H9 (cell line): ENCODE measurements around the gene LAMC1. TPM values are rescaled to one million over a fixed set of nuclear protein-coding genes. Genes with fewer than 3 reads are reported as not detected.

Experiments used
- DNase-seq: peaks from one replicate; pipeline ENCODE4 v3.0.0-alpha.2; 2017
- H2AFZ ChIP-seq: one replicate; pipeline ENCODE4 v1.6.1; 2013; ENCODE audit warnings: mild to moderate bottlenecking, low read length, control low read depth, moderate library complexity
- H2AK5ac ChIP-seq: 2 replicates; pipeline ENCODE4 v1.6.1; 2013; ENCODE audit warnings: low read length, control low read depth, mixed read lengths; ENCODE audit not compliant: insufficient read length
- H2BK120ac ChIP-seq: one replicate; pipeline ENCODE4 v1.6.1; 2013; ENCODE audit warnings: low read depth, mild to moderate bottlenecking, low read length, control low read depth, inconsistent platforms; ENCODE audit not compliant: poor library complexity, severe bottlenecking
- H2BK12ac ChIP-seq: 2 replicates; pipeline ENCODE4 v1.6.1; 2013; ENCODE audit warnings: low read length, control low read depth, mixed read lengths, low read depth; ENCODE audit not compliant: insufficient read length
- H2BK15ac ChIP-seq: 2 replicates; pipeline ENCODE4 v1.6.1; 2013; ENCODE audit warnings: low read depth, low read length, control low read depth
- H2BK20ac ChIP-seq: one replicate; pipeline ENCODE4 v1.6.1; 2013; ENCODE audit warnings: low read depth, mild to moderate bottlenecking, low read length, control low read depth, inconsistent platforms; ENCODE audit not compliant: poor library complexity, severe bottlenecking
- H2BK5ac ChIP-seq: 2 replicates; pipeline ENCODE4 v1.6.1; 2013; ENCODE audit warnings: low read length, control low read depth, mixed read lengths; ENCODE audit not compliant: insufficient read length
- H3K14ac ChIP-seq: 2 replicates; pipeline ENCODE4 v1.6.1; 2013; ENCODE audit warnings: low read length, control low read depth; ENCODE audit not compliant: insufficient read depth
- H3K18ac ChIP-seq: 2 replicates; pipeline ENCODE4 v1.6.1; 2013; ENCODE audit warnings: low read depth, mild to moderate bottlenecking, mixed read lengths, low read length, control low read depth; ENCODE audit not compliant: insufficient read length
- H3K23ac ChIP-seq: 2 replicates; pipeline ENCODE4 v1.6.1; 2013; ENCODE audit warnings: low read length, control low read depth, mixed read lengths, low read depth; ENCODE audit not compliant: insufficient read length
- H3K23me2 ChIP-seq: 2 replicates; pipeline ENCODE4 v1.6.1; 2013; ENCODE audit warnings: low read depth, mild to moderate bottlenecking, mixed read lengths, low read length, control low read depth; ENCODE audit not compliant: insufficient read length, poor library complexity, severe bottlenecking
- H3K27ac ChIP-seq: 2 replicates; pipeline ENCODE4 v1.5.1; 2013; ENCODE audit warnings: low read length, control low read depth, mixed read lengths, low read depth; ENCODE audit not compliant: insufficient read length
- H3K27me3 ChIP-seq: 2 replicates; pipeline ENCODE4 v1.6.1; 2013; ENCODE audit warnings: low read length, control low read depth, inconsistent platforms; ENCODE audit not compliant: insufficient read depth
- H3K4ac ChIP-seq: 2 replicates; pipeline ENCODE4 v1.6.1; 2013; ENCODE audit warnings: low read depth, mild to moderate bottlenecking, control low read depth, inconsistent platforms, low read length, moderate library complexity
- H3K4me1 ChIP-seq: 2 replicates; pipeline ENCODE4 v1.6.1; 2013; ENCODE audit warnings: low read length, control low read depth, inconsistent platforms; ENCODE audit not compliant: insufficient read depth
- H3K4me2 ChIP-seq: 2 replicates; pipeline ENCODE4 v1.6.1; 2013; ENCODE audit warnings: low read length, control low read depth, mixed read lengths; ENCODE audit not compliant: insufficient read length, insufficient read depth
- H3K56ac ChIP-seq: 2 replicates; pipeline ENCODE4 v1.6.1; 2013; ENCODE audit warnings: low read depth, mild to moderate bottlenecking, mixed read lengths, low read length, control low read depth; ENCODE audit not compliant: insufficient read length
- H3K79me1 ChIP-seq: 2 replicates; pipeline ENCODE4 v1.6.1; 2013; ENCODE audit warnings: low read depth, mild to moderate bottlenecking, moderate library complexity, low read length, control low read depth, inconsistent platforms; ENCODE audit not compliant: insufficient read depth, poor library complexity, severe bottlenecking
- H3K79me2 ChIP-seq: 2 replicates; pipeline ENCODE4 v1.6.1; 2013; ENCODE audit warnings: low read length, control low read depth, inconsistent platforms; ENCODE audit not compliant: insufficient read depth
- H3K9ac ChIP-seq: 2 replicates; pipeline ENCODE4 v1.6.1; 2013; ENCODE audit warnings: low read length, control low read depth, mixed read lengths; ENCODE audit not compliant: insufficient read length; ENCODE audit errors: extremely low read depth
- H3K9me3 ChIP-seq: one replicate; pipeline ENCODE4 v1.6.1; 2013; ENCODE audit warnings: low read depth, low read length, inconsistent platforms; ENCODE audit not compliant: control insufficient read depth
- H3T11ph ChIP-seq: one replicate; pipeline ENCODE4 v1.6.1; 2013; ENCODE audit warnings: mild to moderate bottlenecking, low read length, control low read depth, inconsistent platforms
- H4K20me1 ChIP-seq: one replicate; pipeline ENCODE4 v1.6.1; 2013; ENCODE audit not compliant: control insufficient read depth, insufficient read length, insufficient read depth
- H4K5ac ChIP-seq: 2 replicates; pipeline ENCODE4 v1.6.1; 2013; ENCODE audit warnings: low read depth, mild to moderate bottlenecking, mixed read lengths, low read length, control low read depth; ENCODE audit not compliant: insufficient read length
- H4K8ac ChIP-seq: replicated peaks from 2 replicates; pipeline ENCODE4 v1.6.1; 2013; ENCODE audit warnings: low read length, control low read depth, mixed read lengths, low read depth; ENCODE audit not compliant: insufficient read length
- H4K91ac ChIP-seq: 2 replicates; pipeline ENCODE4 v1.6.1; 2013; ENCODE audit warnings: low read depth, mild to moderate bottlenecking, moderate library complexity, mixed read lengths, low read length, control low read depth; ENCODE audit not compliant: insufficient read length
- H3K27ac Mint-ChIP-seq, 3 experiments: 2 replicates in 2 of 3; 3 replicates in 1 of 3; pipeline ENCODE4 v1.8.0; 2020 to 2021; ENCODE audit warnings: mixed read lengths in 3 of 3, mild to moderate bottlenecking in 1 of 3, moderate library complexity in 1 of 3
- H3K27me3 Mint-ChIP-seq: 2 replicates; pipeline ENCODE4 v1.8.0; 2021; ENCODE audit warnings: low read depth, mild to moderate bottlenecking, moderate library complexity, mixed read lengths
- H3K36me3 Mint-ChIP-seq, 3 experiments: 2 replicates in 2 of 3; 3 replicates in 1 of 3; pipeline ENCODE4 v1.8.0; 2020 to 2021; ENCODE audit warnings: low read depth in 3 of 3, mixed read lengths in 3 of 3; ENCODE audit not compliant: insufficient read depth in 1 of 3
- H3K4me1 Mint-ChIP-seq, 2 experiments: 2 replicates each; pipeline ENCODE4 v1.8.0; 2020; ENCODE audit warnings: mixed read lengths in 2 of 2
- H3K4me3 Mint-ChIP-seq, 2 experiments: 2 replicates in 1 of 2; 3 replicates in 1 of 2; pipeline ENCODE4 v1.8.0; 2020 to 2021; ENCODE audit warnings: mild to moderate bottlenecking in 2 of 2, mixed read lengths in 2 of 2, moderate library complexity in 1 of 2
- H3K9me3 Mint-ChIP-seq, 2 experiments: 2 replicates in 1 of 2; 3 replicates in 1 of 2; pipeline ENCODE4 v1.8.0; 2020; ENCODE audit warnings: mild to moderate bottlenecking in 2 of 2, mixed read lengths in 2 of 2, moderate library complexity in 1 of 2
- CTCF ChIP-seq: fragments of 200-600 bp; sonication (generic); conservative IDR thresholded peaks from 3 replicates; pipeline ENCODE4 v1.8.0; 2021; ENCODE audit warnings: antibody characterized with exemption, mild to moderate bottlenecking
- WGBS: extraction: QIAGEN DNeasy Blood & Tissue Kit; methylation state at CpG from one replicate; pipeline ENCODE4 v1.1.7; 2013; ENCODE audit warnings: missing lambda C conversion rate, low lambda C conversion rate, mixed read lengths; ENCODE audit not compliant: insufficient read length; ENCODE audit errors: extremely low coverage; 5-methylcytosine and 5-hydroxymethylcytosine counted together
- total RNA-seq: library from RNA; stranded (reverse); gene quantifications from 2 replicates; pipeline ENCODE4 v1.2.1, GENCODE V29; 2021

Gene LAMC1
- total RNA-seq, 1 experiment from 2014 or later: 96.2 TPM

- H3K9me3 ChIP-seq: no peaks in the 10 kb centered on the region
- H3K56ac ChIP-seq: no peak overlapping the region
- H3K27me3 Mint-ChIP-seq: no peaks in the 10 kb centered on the region
- H3K79me2 ChIP-seq: no peaks in the 10 kb centered on the region
- no peak for TF ChIP-seq CTCF
- H3K4me1 Mint-ChIP-seq: no peaks in the 10 kb centered on the region
- H3K4me1 ChIP-seq: no peaks in the 10 kb centered on the region
- no peak overlapping the region; a peak in 1 of 7 replicates for H3K27ac Mint-ChIP-seq
- H4K20me1 ChIP-seq: no peaks in the 10 kb centered on the region
- H3K27me3 ChIP-seq: no peaks in the 10 kb centered on the region
- H2BK20ac ChIP-seq: no peak overlapping the region
- no peaks in the 10 kb centered on the region for H3K79me1 ChIP-seq
- no peak overlapping the region for H2BK5ac ChIP-seq
- H4K8ac ChIP-seq: no peak overlapping the region
- no peak overlapping the region for H2BK120ac ChIP-seq
- peaks cover 0 to 3% (median 0%) of the 10 kb centered on the region in 3 experiments; a peak in 1 of 7 replicates for H3K36me3 Mint-ChIP-seq
- H3K23me2 ChIP-seq: no peaks in the 10 kb centered on the region
- H3K4ac ChIP-seq: no peak overlapping the region
- H2BK12ac ChIP-seq: no peak overlapping the region
- no peak overlapping the region for H2AK5ac ChIP-seq
- no peak overlapping the region for H4K91ac ChIP-seq
- no peak overlapping the region for H3K23ac ChIP-seq
- H2BK15ac ChIP-seq: no peak overlapping the region
- H3K27ac ChIP-seq: no peak overlapping the region
- no peak overlapping the region for H3K9ac ChIP-seq
- peaks cover 0 to 4% of the 10 kb centered on the region in 2 experiments; a peak in 2 of 5 replicates for H3K9me3 Mint-ChIP-seq
- H3K18ac ChIP-seq: no peak overlapping the region
- H3T11ph ChIP-seq: no peak overlapping the region
- H2AFZ ChIP-seq: no peak overlapping the region
- DNase-seq: no peak
- H4K5ac ChIP-seq: no peak overlapping the region
- H3K4me2 ChIP-seq: no peak overlapping the region
- H3K4me3 Mint-ChIP-seq: no peak overlapping the region
- no CpG with 5 or more reads among the region's 4 CpGs for WGBS
- H3K14ac ChIP-seq: no peak overlapping the region
These were observed 20.0 kb upstream of the LAMC1 start for GRCh38 chr1:183003203-183003602.
